HepG2 (cell line): ENCODE data around the gene TMEM63B. TPM values are rescaled to one million over a fixed set of nuclear protein-coding genes. Genes with fewer than 3 reads are reported as not detected.
A peak's percentile ranks its signal among the peaks of the same experiment; 100 is the strongest.

ENCODE experiments used
- ADNP ChIP-seq: sonication (generic); formaldehyde crosslinking; IDR thresholded peaks from 2 replicates; pipeline ENCODE4 v1.4.0; 2020; ENCODE audit warnings: missing genetic modification reagents
- ARNTL ChIP-seq: sonication (generic); formaldehyde crosslinking; IDR thresholded peaks from 2 replicates; pipeline ENCODE4 v1.4.0; 2020; ENCODE audit warnings: mild to moderate bottlenecking, missing genetic modification reagents
- CEBPB ChIP-seq: IDR thresholded peaks from 2 replicates; pipeline ENCODE4 v1.6.1; 2011; ENCODE audit warnings: low read depth, low read length, improper control_type of control experiment, borderline replicate concordance
- HDAC1 ChIP-seq: sonication (generic); formaldehyde crosslinking; IDR thresholded peaks from 2 replicates; pipeline ENCODE4 v1.5.1; 2020; ENCODE audit warnings: mild to moderate bottlenecking, missing genetic modification reagents
- IKZF4 ChIP-seq: sonication (generic); formaldehyde crosslinking; IDR thresholded peaks from 2 replicates; pipeline ENCODE4 v1.5.1; 2020; ENCODE audit warnings: borderline replicate concordance, mild to moderate bottlenecking, low read depth, missing genetic modification reagents; ENCODE audit errors: not compliant biosample characterization
- MEF2D ChIP-seq: sonication (generic); formaldehyde crosslinking; IDR thresholded peaks from 2 replicates; pipeline ENCODE4 v1.5.1; 2020; ENCODE audit warnings: mild to moderate bottlenecking, missing genetic modification reagents
- PRPF4 ChIP-seq: fragments of 200-400 bp; formaldehyde crosslinking; IDR thresholded peaks from 2 replicates; pipeline ENCODE4 v1.6.1; 2016; ENCODE audit warnings: low read length, low read depth; ENCODE audit not compliant: poor library complexity, severe bottlenecking
- RBM22 ChIP-seq: fragments of 200-400 bp; formaldehyde crosslinking; optimal IDR thresholded peaks from 2 replicates; pipeline ENCODE3; 2017; ENCODE audit warnings: mild to moderate bottlenecking, low read length, moderate library complexity
- SCMH1 ChIP-seq: sonication (generic); formaldehyde crosslinking; IDR thresholded peaks from 2 replicates; pipeline ENCODE4 v1.9.0; 2021; ENCODE audit warnings: missing genetic modification reagents, mild to moderate bottlenecking, borderline replicate concordance
- SMAD9 ChIP-seq: sonication (generic); formaldehyde crosslinking; IDR thresholded peaks from 2 replicates; pipeline ENCODE4 v1.5.1; 2020; ENCODE audit warnings: mild to moderate bottlenecking, missing genetic modification reagents
- SP1 ChIP-seq, 2 experiments: fragments of 450-650 bp in 1 of 2; sonication (generic) in 1 of 2; formaldehyde crosslinking in 1 of 2; IDR thresholded peaks; 2 replicates each; pipeline versions ENCODE4 v1.4.0 to v1.6.1; 2016 to 2020; ENCODE audit warnings: missing genetic modification reagents in 1 of 2
- ZC3H4 ChIP-seq: sonication (generic); formaldehyde crosslinking; IDR thresholded peaks from 2 replicates; pipeline ENCODE4 v1.4.0; 2020; ENCODE audit warnings: missing genetic modification reagents, borderline replicate concordance
- ZMYM3 ChIP-seq: sonication (generic); formaldehyde crosslinking; IDR thresholded peaks from 2 replicates; pipeline ENCODE4 v1.5.1; 2020; ENCODE audit warnings: mild to moderate bottlenecking, missing genetic modification reagents
- ZNF225 ChIP-seq: sonication (generic); formaldehyde crosslinking; IDR thresholded peaks from 2 replicates; pipeline ENCODE4 v1.4.0; 2020; ENCODE audit warnings: mild to moderate bottlenecking, missing genetic modification reagents
- ZNF841 ChIP-seq: sonication (generic); formaldehyde crosslinking; IDR thresholded peaks from 2 replicates; pipeline ENCODE4 v1.8.1; 2023; ENCODE audit warnings: missing genetic modification reagents, borderline replicate concordance
- ZSCAN25 ChIP-seq: sonication (generic); formaldehyde crosslinking; IDR thresholded peaks from 2 replicates; pipeline ENCODE4 v1.8.0; 2022; ENCODE audit warnings: mild to moderate bottlenecking, missing genetic modification reagents
- polyA plus RNA-seq, 8 experiments: library from polyadenylated mRNA; depleted of rRNA in 3 of 8; stranded (reverse) in 7 of 8; unstranded in 1 of 8; fragments of >200 nt; fragmentation: Illumina TruSeq in 4 of 8; extraction: Trizol in 4 of 8; gene quantifications; 2 replicates each; pipeline versions ENCODE4 v1.2.1 to v1.2.3, GENCODE V29; 2011 to 2016; ENCODE audit warnings: low read depth in 4 of 8, missing spikeins in 1 of 8, mixed read lengths in 1 of 8; ENCODE audit not compliant: insufficient read depth in 1 of 8
- total RNA-seq, 5 experiments: library from RNA; depleted of rRNA; stranded (reverse); fragments of >200 nt; fragmentation: Illumina TruSeq; extraction: Trizol; gene quantifications; 2 replicates each; pipeline ENCODE4 v1.2.3, GENCODE V29; 2016; ENCODE audit warnings: low read depth in 1 of 5
- TF ChIP-seq, protein P1 (sequence below): sonication (generic); formaldehyde crosslinking; IDR thresholded peaks from 2 replicates; pipeline ENCODE4 v1.5.1; 2020; ENCODE audit warnings: mild to moderate bottlenecking, missing genetic modification reagents
- TF ChIP-seq, protein P2 (sequence below): sonication (generic); formaldehyde crosslinking; IDR thresholded peaks from 2 replicates; pipeline ENCODE4 v1.8.0; 2022; ENCODE audit warnings: mild to moderate bottlenecking, missing genetic modification reagents, moderate library complexity
- TF ChIP-seq, protein P3 (sequence below): sonication (generic); formaldehyde crosslinking; IDR thresholded peaks from 2 replicates; pipeline ENCODE4 v1.5.0; 2020; ENCODE audit warnings: missing genetic modification reagents
- TF ChIP-seq, protein P4 (sequence below): sonication (generic); formaldehyde crosslinking; IDR thresholded peaks from 2 replicates; pipeline ENCODE4 v1.5.1; 2020; ENCODE audit warnings: mild to moderate bottlenecking, missing genetic modification reagents, moderate library complexity
- TF ChIP-seq, protein P5 (sequence below): sonication (generic); formaldehyde crosslinking; IDR thresholded peaks from 2 replicates; pipeline ENCODE4 v1.4.0; 2020; ENCODE audit warnings: mild to moderate bottlenecking, missing genetic modification reagents

Gene TMEM63B
- total and polyA plus RNA-seq, 2 of the 13 experiments (the other 11 are each of a cell fraction or from before 2014, with no cell fraction given) = 27.4 to 75.8 TPM

DNA sequence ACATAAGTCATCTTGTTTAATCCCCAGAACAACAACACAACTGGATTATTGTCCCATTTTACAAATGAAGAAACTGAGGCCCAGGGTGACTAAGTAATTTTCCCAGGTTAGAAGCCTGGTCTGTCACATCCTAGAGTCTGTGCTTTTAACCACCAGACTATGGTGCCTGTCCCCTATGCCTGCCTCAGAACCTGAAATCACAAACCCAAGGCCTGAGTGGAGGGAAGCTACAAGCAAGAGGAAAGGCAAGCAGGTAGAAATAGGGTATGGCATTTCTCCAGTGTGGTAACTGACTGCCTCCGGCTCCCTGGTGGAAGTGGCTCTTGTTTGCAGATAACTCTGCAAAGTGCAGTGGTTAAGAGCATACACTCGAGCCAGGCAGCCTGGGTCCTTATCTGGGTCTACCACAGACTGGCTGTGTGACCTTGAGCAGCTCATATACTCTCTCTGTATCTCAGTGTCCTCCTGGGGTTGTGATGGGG is 2.5 kb downstream of the TMEM63B start (continued):
- TF ChIP-seq, protein P1, sequence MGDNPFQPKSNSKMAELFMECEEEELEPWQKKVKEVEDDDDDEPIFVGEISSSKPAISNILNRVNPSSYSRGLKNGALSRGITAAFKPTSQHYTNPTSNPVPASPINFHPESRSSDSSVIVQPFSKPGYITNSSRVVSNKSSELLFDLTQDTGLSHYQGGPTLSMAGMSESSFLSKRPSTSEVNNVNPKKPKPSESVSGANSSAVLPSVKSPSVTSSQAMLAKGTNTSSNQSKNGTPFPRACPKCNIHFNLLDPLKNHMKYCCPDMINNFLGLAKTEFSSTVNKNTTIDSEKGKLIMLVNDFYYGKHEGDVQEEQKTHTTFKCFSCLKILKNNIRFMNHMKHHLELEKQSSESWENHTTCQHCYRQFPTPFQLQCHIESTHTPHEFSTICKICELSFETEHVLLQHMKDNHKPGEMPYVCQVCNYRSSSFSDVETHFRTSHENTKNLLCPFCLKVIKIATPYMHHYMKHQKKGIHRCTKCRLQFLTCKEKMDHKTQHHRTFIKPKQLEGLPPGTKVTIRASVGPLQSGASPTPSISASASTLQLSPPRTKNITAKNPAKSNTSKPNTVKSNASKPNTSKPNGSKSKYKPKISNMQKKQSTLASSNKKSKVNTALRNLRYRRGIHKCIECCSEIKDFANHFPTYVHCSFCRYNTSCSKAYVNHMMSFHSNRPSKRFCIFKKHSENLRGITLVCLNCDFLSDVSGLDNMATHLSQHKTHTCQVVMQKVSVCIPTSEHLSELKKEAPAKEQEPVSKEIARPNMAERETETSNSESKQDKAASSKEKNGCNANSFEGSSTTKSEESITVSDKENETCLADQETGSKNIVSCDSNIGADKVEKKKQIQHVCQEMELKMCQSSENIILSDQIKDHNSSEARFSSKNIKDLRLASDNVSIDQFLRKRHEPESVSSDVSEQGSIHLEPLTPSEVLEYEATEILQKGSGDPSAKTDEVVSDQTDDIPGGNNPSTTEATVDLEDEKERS (CRISPR knock-in tag) = no peak
- TF ChIP-seq, protein P2, sequence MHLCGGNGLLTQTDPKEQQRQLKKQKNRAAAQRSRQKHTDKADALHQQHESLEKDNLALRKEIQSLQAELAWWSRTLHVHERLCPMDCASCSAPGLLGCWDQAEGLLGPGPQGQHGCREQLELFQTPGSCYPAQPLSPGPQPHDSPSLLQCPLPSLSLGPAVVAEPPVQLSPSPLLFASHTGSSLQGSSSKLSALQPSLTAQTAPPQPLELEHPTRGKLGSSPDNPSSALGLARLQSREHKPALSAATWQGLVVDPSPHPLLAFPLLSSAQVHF (CRISPR knock-in tag) = no peak
- no peak for TF ChIP-seq SP1 (IDR thresholded peaks at IDR 0.05)
- TF ChIP-seq SP1 (CRISPR knock-in tag; IDR thresholded peaks at IDR 0.05) = no peak
- no peak for TF ChIP-seq PRPF4
- TF ChIP-seq ZNF841 (CRISPR knock-in tag) = no peak
- no peak for TF ChIP-seq ZNF225
- TF ChIP-seq SMAD9 = no peak
- TF ChIP-seq, protein P3, sequence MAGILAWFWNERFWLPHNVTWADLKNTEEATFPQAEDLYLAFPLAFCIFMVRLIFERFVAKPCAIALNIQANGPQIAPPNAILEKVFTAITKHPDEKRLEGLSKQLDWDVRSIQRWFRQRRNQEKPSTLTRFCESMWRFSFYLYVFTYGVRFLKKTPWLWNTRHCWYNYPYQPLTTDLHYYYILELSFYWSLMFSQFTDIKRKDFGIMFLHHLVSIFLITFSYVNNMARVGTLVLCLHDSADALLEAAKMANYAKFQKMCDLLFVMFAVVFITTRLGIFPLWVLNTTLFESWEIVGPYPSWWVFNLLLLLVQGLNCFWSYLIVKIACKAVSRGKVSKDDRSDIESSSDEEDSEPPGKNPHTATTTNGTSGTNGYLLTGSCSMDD = no peak
- TF ChIP-seq IKZF4 (CRISPR knock-in tag) = no peak
- no peak for TF ChIP-seq ZC3H4
- peak; percentile 59 for TF ChIP-seq ZMYM3 (CRISPR knock-in tag)
- TF ChIP-seq ZSCAN25 = 0 out of 2 replicates have a peak, but pooled peaks have one; percentile 30
- TF ChIP-seq SCMH1 (CRISPR knock-in tag) = no peak
- TF ChIP-seq, protein P4, sequence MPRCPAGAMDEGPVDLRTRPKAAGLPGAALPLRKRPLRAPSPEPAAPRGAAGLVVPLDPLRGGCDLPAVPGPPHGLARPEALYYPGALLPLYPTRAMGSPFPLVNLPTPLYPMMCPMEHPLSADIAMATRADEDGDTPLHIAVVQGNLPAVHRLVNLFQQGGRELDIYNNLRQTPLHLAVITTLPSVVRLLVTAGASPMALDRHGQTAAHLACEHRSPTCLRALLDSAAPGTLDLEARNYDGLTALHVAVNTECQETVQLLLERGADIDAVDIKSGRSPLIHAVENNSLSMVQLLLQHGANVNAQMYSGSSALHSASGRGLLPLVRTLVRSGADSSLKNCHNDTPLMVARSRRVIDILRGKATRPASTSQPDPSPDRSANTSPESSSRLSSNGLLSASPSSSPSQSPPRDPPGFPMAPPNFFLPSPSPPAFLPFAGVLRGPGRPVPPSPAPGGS = 0 out of 2 replicates have a peak, but pooled peaks have one; percentile 45
- TF ChIP-seq ARNTL (CRISPR knock-in tag) = no peak
- TF ChIP-seq RBM22 = no peak
- peak; percentile 23; the same call in 1 of the 2 replicates for TF ChIP-seq HDAC1 (CRISPR knock-in tag)
- TF ChIP-seq ADNP = peak; percentile 31; the same call in 1 of the 2 replicates
- no peak for TF ChIP-seq MEF2D (CRISPR knock-in tag)
- TF ChIP-seq, protein P5, sequence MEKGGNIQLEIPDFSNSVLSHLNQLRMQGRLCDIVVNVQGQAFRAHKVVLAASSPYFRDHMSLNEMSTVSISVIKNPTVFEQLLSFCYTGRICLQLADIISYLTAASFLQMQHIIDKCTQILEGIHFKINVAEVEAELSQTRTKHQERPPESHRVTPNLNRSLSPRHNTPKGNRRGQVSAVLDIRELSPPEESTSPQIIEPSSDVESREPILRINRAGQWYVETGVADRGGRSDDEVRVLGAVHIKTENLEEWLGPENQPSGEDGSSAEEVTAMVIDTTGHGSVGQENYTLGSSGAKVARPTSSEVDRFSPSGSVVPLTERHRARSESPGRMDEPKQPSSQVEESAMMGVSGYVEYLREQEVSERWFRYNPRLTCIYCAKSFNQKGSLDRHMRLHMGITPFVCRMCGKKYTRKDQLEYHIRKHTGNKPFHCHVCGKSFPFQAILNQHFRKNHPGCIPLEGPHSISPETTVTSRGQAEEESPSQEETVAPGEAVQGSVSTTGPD (CRISPR knock-in tag) = no peak
- TF ChIP-seq CEBPB = no peak
